ENCODE data around the gene BORCS6. TPM values are rescaled to one million over a fixed set of nuclear protein-coding genes. Genes with fewer than 3 reads are reported as not detected.

The BORCS6 gene
- total and polyA plus RNA-seq, 2 of the 13 experiments (the other 11 are each of a cell fraction or from before 2014, with no cell fraction given) = 2.0 to 5.1 TPM

- TF ChIP-seq PRDM15 (CRISPR knock-in tag; IDR thresholded peaks at IDR 0.05) (no peak), ZNF484 (CRISPR knock-in tag; IDR thresholded peaks at IDR 0.05; ENCODE audit: borderline replicate concordance, low read depth) (no peak), ZEB1 (IDR thresholded peaks at IDR 0.05; ENCODE audit: insufficient replicate concordance, low read depth) (peak; percentile 50), PCBP2 (optimal IDR thresholded peaks at IDR 0.05; ENCODE audit: low read depth, low read length, poor library complexity, severe bottlenecking) (no peak), KDM3A (CRISPR knock-in tag; IDR thresholded peaks at IDR 0.05; ENCODE audit: low read depth) (no peak), IRF9 (CRISPR knock-in tag; IDR thresholded peaks at IDR 0.05; ENCODE audit: borderline replicate concordance) (peak; percentile 88; the same call in 1 of the 2 replicates), TCF7L2 (IDR thresholded peaks at IDR 0.05; ENCODE audit: low read depth, low read length) (no peak), ZNF136 (CRISPR knock-in tag; IDR thresholded peaks at IDR 0.05; ENCODE audit: low read depth) (no peak), ZNF569 (CRISPR knock-in tag; IDR thresholded peaks at IDR 0.05; ENCODE audit: borderline replicate concordance) (no peak), ZNF564 (CRISPR knock-in tag; IDR thresholded peaks at IDR 0.05) (no peak), SATB2 (CRISPR knock-in tag; IDR thresholded peaks at IDR 0.05) (no peak), ZNF878 (CRISPR knock-in tag; IDR thresholded peaks at IDR 0.05) (peak; percentile 69), TCF7 (IDR thresholded peaks at IDR 0.05; ENCODE audit: low read depth) (no peak), ZNF574 (CRISPR knock-in tag; IDR thresholded peaks at IDR 0.05) (peak; percentile 48; the same call in 1 of the 2 replicates), RARG (CRISPR knock-in tag; IDR thresholded peaks at IDR 0.05; ENCODE audit: low read depth) (0 out of 2 replicates have a peak, but pooled peaks have one; percentile 61), JUND (CRISPR knock-in tag; IDR thresholded peaks at IDR 0.05) (no peak), PREB (CRISPR knock-in tag; IDR thresholded peaks at IDR 0.05) (no peak), ZNF83 (CRISPR knock-in tag; IDR thresholded peaks at IDR 0.05; ENCODE audit: borderline replicate concordance) (no peak)
These were observed 20.2 kb upstream of the BORCS6 start, which contains the start of gene AURKB (continued) for GRCh38 chr17:8209907-8210760.

Data from HepG2 (cell line).